Fibroblast of pulmonary artery (primary cell): ENCODE data around the gene TYK2.
"Not testable (repeated sequence)": the region's sequence is repeated elsewhere in the genome, so short reads cannot be mapped to it uniquely, and the experiment has no call there.

ENCODE experiments used
- DNase-seq: peaks from one replicate; pipeline ENCODE4 v3.0.0-alpha.2; 2010; ENCODE audit warnings: low read depth
- H3K4me3 ChIP-seq: replicated peaks from 2 replicates; pipeline ENCODE4 v1.5.1; 2011; ENCODE audit warnings: low read depth, mild to moderate bottlenecking, control low read depth, low read length, moderate library complexity
- CTCF ChIP-seq: IDR thresholded peaks from 2 replicates; pipeline ENCODE4 v1.5.1; 2011; ENCODE audit warnings: mild to moderate bottlenecking, control low read depth, low read length, inconsistent platforms; ENCODE audit errors: missing control alignments

Gene TYK2

GRCh38 chr19:10388957-10389356 lies 8.6 kb upstream of the TYK2 start:
- no peak overlapping the region for H3K4me3 ChIP-seq
- DNase-seq, result peak; percentile 87
- peak; percentile 96 for TF ChIP-seq CTCF

- no peak overlapping the region for H3K4me3 ChIP-seq
- DNase-seq, result no peak
- no peak for TF ChIP-seq CTCF
Measured at GRCh38 chr19:10384580-10384979, 4.2 kb upstream of the TYK2 start.

GRCh38 chr19:10383223-10383499 lies 2.8 kb upstream of the TYK2 start:
- not testable (repeated sequence) for H3K4me3 ChIP-seq, DNase-seq

GRCh38 chr19:10379880-10380312 lies 476 bp downstream of the TYK2 start:
- TF ChIP-seq CTCF, result no peak
- DNase-seq, result no peak
- H3K4me3 ChIP-seq, result peak overlapping the region; percentile 97

GRCh38 chr19:10378124-10378523 lies 2.2 kb downstream of the TYK2 start:
- no peak for DNase-seq
- no peak overlapping the region for H3K4me3 ChIP-seq
- TF ChIP-seq CTCF, result no peak

- DNase-seq, H3K4me3 ChIP-seq: not testable (repeated sequence)
Measured at GRCh38 chr19:10377140-10377640, 3.2 kb downstream of the TYK2 start.

GRCh38 chr19:10374931-10375330 lies 5.4 kb downstream of the TYK2 start:
- H3K4me3 ChIP-seq, result no peak overlapping the region
- DNase-seq, result no peak
- no peak for TF ChIP-seq CTCF

GRCh38 chr19:10372690-10373089 lies 7.7 kb downstream of the TYK2 start:
- DNase-seq, result no peak
- H3K4me3 ChIP-seq, result no peak overlapping the region
- TF ChIP-seq CTCF, result no peak
